ENCODE data around the gene WWOX. TPM values are rescaled to one million over a fixed set of nuclear protein-coding genes. Genes with fewer than 3 reads are reported as not detected.

The WWOX gene
- total RNA-seq, 1 donor: 8.2 TPM

DNA sequence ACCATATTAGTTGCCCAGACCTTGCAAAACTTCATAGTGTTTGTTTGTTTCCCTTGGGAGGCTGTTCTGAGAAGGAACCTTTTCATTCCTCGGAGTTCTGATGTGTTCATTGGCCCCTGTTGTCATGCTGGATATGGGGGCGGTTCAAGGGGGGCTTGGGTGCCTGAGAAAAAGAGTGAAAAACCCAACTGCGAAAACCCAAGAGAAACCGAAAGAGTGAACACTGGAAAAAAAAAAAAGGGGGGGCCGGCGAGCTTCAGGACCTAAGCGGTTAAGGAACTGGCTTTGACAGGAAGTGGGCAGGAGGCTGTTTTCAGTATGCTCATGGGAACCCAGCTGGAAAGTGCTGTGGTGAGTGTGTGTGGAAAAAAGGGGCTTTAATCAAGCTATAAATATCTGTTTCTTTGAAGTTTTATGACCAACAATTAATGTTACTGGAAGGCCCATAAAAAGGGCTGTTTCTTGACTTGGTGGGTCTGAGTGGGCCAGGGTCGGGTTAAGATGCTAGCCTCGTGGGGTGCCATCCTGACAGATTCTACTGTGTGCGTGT is 990.4 kb downstream of the WWOX start:
- peak; percentile 49 for DNase-seq (ENCODE audit: low read depth)
- no peak overlapping the region for H3K4me3 ChIP-seq (ENCODE audit: low read depth, low read length)
- TF ChIP-seq, protein P1, sequence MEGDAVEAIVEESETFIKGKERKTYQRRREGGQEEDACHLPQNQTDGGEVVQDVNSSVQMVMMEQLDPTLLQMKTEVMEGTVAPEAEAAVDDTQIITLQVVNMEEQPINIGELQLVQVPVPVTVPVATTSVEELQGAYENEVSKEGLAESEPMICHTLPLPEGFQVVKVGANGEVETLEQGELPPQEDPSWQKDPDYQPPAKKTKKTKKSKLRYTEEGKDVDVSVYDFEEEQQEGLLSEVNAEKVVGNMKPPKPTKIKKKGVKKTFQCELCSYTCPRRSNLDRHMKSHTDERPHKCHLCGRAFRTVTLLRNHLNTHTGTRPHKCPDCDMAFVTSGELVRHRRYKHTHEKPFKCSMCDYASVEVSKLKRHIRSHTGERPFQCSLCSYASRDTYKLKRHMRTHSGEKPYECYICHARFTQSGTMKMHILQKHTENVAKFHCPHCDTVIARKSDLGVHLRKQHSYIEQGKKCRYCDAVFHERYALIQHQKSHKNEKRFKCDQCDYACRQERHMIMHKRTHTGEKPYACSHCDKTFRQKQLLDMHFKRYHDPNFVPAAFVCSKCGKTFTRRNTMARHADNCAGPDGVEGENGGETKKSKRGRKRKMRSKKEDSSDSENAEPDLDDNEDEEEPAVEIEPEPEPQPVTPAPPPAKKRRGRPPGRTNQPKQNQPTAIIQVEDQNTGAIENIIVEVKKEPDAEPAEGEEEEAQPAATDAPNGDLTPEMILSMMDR (IDR thresholded peaks at IDR 0.05; ENCODE audit: insufficient read depth, low read depth, low read length): no peak

DNA sequence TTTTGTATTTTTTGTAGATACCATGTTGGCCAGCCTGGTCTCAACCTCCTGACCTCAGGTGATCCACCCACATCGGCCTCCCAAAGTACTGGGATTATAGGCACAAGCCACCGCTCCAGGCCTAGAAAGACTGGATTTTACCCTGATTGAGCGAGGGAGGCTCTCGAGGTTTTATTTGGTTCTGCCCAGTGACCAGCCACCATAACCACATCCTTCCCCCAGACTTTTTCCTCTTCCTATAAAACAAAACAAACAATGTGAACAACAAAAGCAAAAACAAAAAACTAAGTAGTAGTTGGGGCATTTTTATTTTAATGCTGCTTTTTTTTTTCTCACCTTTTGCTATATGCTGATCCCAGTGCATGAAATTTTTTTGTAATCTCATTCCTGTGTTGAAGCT is 991.5 kb downstream of the WWOX start:
- H3K4me3 ChIP-seq (ENCODE audit: low read depth, low read length): no peak overlapping the region
- no peak for DNase-seq (ENCODE audit: low read depth)
- TF ChIP-seq, protein P1 (IDR thresholded peaks at IDR 0.05; ENCODE audit: insufficient read depth, low read depth, low read length): no peak

DNA sequence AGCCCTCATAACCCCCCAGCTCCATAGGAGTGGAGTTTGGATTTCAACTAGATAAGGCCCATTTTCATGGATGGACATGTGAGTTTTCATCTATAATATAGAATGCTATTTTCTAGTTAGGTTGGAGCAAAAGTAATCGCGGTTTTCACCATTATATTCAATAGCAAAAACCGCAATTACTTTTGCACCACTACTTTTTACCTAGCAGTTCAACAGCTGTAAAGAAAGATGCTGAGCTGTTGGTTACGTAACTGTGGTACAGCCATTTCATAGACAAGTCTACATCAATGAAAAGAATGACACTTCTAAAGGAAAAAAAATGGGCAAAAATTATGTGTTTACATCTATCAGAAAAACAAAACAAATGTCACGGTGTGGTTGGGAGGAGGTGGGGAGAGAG is 993.4 kb downstream of the WWOX start:
- TF ChIP-seq, protein P1 (IDR thresholded peaks at IDR 0.05; ENCODE audit: insufficient read depth, low read depth, low read length): no peak
- no peak for DNase-seq (ENCODE audit: low read depth)
- no peak overlapping the region for H3K4me3 ChIP-seq (ENCODE audit: low read depth, low read length)

DNA sequence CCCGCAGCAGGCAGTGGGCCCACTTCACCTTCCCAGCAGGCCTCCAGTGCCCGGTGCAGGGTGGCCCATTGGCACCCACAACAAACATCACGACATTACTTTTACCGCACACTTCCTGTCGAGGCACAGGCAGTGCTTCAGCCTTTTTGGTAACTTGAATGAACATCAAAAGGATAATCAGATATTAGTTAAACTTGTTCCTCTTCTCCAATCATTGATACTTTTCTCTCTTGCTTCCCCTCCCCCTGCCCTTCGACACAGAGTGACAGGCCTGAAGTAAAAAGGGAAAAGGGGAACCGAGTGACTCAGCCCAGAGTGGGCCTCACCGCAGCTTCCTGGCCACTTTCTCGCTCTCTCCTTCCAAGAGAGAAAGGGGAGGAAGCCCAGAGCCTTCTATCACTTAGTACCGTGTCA is 994.1 kb downstream of the WWOX start:
- TF ChIP-seq, protein P1 (IDR thresholded peaks at IDR 0.05; ENCODE audit: insufficient read depth, low read depth, low read length): no peak
- DNase-seq (ENCODE audit: low read depth): no peak
- no peak overlapping the region for H3K4me3 ChIP-seq (ENCODE audit: low read depth, low read length)

DNA sequence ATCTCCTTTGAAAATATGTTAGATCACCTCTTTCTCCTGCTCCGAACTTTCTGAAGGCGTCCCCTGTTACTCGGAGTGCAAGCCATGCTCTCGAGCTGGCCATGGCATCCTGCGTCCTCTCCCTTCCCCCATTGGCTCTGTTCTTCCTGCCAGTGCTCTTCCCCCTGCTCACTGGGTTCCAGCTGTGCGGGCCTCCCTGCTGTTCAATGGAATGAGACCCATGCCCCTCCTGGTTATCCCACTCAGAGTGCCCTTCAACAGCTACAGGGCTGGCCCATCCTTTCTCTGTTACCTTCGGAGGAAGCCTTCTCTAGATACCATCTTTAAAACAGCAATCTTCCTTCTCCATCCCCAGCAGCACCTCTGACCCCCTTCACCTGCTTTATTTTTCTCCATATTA is 996.8 kb downstream of the WWOX start:
- DNase-seq (ENCODE audit: low read depth): no peak
- TF ChIP-seq, protein P1 (IDR thresholded peaks at IDR 0.05; ENCODE audit: insufficient read depth, low read depth, low read length): no peak

DNA sequence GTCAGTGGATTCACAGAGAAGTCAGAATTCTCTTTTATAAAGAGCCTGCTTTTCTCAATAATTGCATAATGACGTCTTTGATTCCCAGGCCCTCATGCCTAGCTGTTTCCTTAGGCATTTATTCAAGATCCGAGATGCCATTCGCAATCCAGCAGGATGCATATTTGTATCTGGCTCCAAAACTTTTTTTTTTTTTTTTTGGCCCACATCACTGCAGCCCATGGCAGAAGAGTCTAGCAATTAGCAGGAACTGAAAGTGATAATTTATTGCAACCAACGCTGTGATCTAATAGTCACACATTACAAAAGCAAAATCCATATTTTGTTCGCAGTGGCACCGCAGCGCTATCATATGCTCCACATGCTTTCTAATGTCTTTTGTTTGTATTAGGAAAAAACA is 997.7 kb downstream of the WWOX start:
- TF ChIP-seq, protein P1 (IDR thresholded peaks at IDR 0.05; ENCODE audit: insufficient read depth, low read depth, low read length): no peak
- no peak for DNase-seq (ENCODE audit: low read depth)
- H3K4me3 ChIP-seq (ENCODE audit: low read depth, low read length): no peak overlapping the region

More for the DNA sequence above, 996.8 kb downstream of the WWOX start:
- H3K4me3 ChIP-seq (ENCODE audit: low read depth, low read length): no peak overlapping the region

DNA sequence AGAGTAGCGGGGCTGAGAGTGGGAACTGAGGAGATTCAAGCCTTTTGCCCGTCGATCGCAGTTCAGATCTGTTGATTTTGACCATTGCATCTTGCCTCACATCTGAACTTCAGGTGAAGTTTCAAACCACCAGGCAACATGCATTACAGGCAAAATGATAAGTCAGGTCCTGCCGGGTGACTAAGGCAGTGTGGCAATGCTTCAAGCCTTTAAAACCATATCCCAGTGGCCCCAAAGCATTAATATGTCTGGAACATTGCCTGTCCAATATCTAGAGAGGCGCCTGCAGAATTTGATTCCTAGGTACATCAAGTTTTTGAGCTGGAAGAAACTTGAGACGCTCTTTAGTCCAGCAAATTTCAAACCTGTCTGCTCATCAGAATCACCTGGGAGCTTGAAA is 998.3 kb downstream of the WWOX start:
- no peak for DNase-seq (ENCODE audit: low read depth)
- no peak overlapping the region for H3K4me3 ChIP-seq (ENCODE audit: low read depth, low read length)
- TF ChIP-seq, protein P1 (IDR thresholded peaks at IDR 0.05; ENCODE audit: insufficient read depth, low read depth, low read length): no peak
